Ecto neural progenitor cell (in vitro differentiated cells): ENCODE results near the gene TNIP2.

ENCODE experiments used
- DNase-seq: peaks from one replicate; pipeline ENCODE4 v3.0.0-alpha.2; 2018; ENCODE audit warnings: low spot score

The TNIP2 gene

DNA sequence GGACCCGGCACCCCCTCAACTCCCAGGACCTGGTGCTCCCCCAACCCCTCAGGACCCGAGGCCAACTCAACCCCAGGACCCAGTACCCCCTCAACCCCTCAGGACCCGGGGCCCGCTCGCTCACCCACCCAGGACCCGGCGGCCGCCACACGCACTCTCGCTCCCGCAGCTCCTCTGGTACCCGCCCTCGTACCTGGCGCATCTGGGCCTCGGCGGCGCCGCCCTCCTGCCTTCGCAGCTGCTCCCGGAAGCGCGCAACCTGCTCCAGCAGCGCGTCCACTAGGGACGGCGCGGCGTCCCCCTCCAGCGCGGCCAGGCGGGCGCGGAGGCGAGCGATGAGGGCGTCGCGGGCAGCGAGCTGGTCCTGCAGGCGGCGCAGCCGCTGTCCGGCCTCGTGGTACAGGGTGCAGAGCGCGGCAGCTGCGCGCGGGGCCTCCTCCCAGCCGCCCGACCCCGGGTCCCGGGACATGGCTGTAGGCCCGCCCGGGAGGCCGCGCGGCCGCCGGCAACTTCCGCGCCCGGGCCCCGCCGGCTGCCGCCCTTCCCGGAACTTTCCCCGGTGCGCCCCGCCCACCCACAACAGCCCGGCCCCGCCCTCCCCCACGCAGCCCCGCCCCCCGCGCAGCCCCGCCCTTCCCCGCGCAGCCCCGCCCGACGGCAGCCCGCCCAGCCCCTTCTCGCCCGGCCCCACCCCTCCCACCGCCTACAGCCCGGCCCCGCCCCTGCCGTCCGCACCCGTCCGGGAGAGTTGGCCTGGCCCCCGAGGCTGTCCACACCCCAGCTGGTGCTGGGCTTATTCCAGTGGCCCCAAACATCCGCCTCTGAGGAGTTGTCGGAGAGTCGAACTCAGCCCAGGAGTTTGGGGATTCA, at the start of gene TNIP2:
Gene TNIP2, minus strand, starts transcription at position 516 of the 870 bp plus-strand sequence. Its CDS starts 47 bp downstream, at position 469.
- peak; percentile 89 for DNase-seq

- DNase-seq: no peak
Observed at GRCh38 chr4:2804973-2805501, 48.9 kb upstream of the TNIP2 start.

DNA sequence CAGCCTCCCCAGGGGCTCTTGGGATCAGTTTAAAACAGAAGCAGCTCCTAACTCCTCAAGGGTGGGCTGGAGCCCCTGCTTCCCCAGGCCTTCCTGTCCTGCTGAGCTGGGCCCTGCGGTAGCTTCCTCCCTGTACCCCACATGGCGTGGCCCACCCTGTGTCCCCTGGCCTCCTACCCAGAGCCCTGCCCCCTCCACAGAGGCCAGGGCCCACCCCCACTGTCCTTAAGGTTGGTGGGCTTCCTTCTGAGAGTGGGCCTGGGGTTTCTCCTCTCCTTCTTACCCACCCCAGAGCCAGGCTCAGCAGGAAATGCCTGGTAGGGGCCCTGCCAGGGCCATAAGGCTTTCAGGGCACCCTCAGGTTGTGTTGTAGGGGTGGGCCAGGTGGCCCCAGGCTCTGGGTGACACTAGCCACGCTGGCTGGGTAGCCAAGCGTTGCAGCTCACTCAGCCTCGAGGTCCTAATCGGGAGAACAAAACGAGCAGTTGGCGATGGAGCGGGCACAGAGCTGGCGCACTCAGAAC, 48.4 kb upstream of the TNIP2 start:
- no peak for DNase-seq

- DNase-seq: no peak
Observed at GRCh38 chr4:2803624-2804448, 47.7 kb upstream of the TNIP2 start.

- no peak for DNase-seq
Observed at GRCh38 chr4:2802618-2803531, 46.7 kb upstream of the TNIP2 start.

GRCh38 chr4:2800691-2801596, 44.8 kb upstream of the TNIP2 start:
- DNase-seq: peak; percentile 79

DNA sequence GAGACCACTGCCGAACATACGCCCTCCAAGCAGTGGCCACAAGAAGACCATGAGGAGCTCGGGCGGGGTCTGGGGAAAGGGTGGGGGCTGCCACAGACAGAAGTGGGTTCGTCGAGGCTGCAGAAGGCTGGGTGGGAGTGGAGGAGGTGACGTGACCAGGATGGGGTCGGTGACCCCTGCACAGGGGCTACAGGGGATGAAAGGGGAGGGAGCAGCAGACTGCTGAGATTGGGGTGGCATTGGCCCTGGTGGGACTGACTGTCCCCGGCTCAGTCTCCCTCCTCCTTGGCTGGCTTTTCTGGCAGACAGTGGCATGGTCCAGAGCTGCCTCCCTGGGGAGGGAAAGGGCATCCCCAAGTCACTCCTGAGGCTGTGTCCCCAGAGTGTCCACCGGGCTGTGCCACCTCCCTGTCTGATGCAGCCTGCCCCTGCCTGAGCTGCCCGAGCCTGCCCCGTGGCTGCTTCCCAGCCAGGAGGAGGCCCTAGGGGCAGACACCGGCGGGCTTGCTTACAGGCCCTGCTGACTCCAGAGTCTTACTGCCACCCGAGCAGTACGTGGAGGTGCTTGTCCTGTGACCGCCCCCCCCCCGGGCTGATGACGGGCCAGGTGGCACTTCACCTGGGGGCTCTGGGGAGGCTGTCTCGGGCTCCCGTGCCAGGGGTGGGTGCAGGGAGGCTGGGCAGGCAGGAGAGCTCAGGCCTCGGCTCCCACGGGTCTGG, 44.0 kb upstream of the TNIP2 start:
- DNase-seq: no peak

- DNase-seq: no peak
Observed at GRCh38 chr4:2799224-2799911, 43.2 kb upstream of the TNIP2 start.

DNA sequence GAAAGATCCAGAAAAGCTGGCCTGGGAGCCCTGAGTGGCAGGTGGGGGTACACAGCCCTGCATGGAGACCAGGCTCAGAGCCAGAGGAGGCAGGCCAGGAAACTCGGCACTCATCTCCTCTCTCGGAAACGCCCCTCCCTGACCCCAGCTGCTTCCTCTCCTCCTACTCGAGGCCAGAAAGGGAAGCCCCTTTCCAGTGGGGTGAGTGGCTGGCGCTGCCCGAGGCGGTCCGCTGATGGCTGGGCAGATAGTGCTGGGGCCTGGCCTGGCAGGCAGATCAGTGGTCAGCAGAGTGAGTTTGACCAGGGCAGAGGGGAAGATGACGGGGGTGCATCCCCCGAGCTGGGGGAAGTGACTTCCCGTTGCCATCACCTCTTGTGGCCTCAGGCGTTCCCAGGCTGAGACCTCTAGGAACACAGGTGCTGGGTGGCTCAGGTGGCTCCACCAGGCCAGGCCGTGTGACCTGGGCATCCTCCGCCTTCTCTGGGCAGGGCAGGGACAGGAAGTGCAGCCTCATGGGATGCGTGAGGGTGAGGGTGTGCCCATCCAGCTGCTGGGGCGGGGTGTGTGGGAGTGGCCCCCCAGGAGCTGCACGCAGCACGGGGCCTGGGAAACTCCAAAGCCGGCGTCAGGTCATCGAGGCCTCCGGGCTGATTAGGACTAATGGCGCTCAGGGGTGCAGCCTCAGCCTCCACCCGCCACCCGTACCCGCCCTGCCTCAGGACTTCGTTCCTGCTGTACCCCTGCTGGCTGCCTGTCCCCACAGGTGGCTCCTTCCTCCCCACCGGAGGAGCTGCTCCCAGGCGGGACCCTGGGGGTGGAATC, 42.5 kb upstream of the TNIP2 start:
- DNase-seq: no peak

DNA sequence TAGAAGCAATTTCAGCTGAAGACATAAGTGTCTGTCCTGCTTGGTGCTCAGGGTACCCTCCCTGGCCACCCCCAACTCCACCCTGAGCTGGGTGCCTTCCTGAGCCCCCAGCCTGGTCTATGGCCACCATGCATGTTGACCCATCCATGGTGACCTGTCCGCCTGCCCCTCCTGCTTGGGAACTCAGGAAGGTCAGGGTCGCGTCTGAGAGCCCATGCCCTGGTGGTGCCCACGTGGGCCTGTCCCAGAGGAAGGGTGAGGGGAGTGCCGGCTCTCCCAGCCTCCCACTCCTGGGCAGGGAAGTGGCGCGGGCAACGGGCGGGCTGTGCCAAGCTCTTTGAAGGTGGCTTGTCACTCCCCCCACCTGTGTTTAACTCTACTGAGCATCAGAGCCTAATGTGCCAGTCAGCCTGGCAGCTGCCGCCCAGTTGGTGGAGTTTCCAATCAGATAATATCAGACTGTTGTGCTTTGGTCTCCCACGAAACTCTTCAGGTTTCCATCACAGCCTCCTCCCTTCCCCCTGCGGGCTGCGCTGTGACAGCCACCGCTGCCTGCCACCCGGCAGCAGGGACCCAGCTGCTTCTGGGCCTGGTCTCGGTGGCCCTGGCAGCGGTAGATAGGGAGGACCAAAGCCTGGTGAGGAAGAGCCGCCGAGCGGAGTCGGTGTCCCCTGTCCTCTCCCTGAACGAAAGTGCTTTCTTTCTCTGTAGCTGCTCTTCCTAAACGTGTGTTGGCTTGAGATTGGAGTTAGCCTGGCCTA, 41.6 kb upstream of the TNIP2 start:
- no peak for DNase-seq

- no peak for DNase-seq
Observed at GRCh38 chr4:2796849-2797544, 40.9 kb upstream of the TNIP2 start.

- DNase-seq: no peak
Observed at GRCh38 chr4:2795893-2796848, 40.0 kb upstream of the TNIP2 start.

GRCh38 chr4:2795300-2795892, 39.3 kb upstream of the TNIP2 start:
- no peak for DNase-seq

GRCh38 chr4:2794486-2795299, 38.6 kb upstream of the TNIP2 start:
- peak; percentile 46 for DNase-seq
